HG02943 (cell line): ENCODE data around the gene PPIL6.

Experiments used
- ATAC-seq: cut with Tn5 transposase; IDR thresholded peaks from one replicate; pipeline ENCODE4 v1.9.1; 2021; ENCODE audit warnings: mild to moderate bottlenecking, low read depth, moderate library complexity; ENCODE audit not compliant: unreplicated experiment

PPIL6 gene

GRCh38 chr6:109449795-109450673 is 9.6 kb upstream of the PPIL6 start:
- no peak for ATAC-seq

GRCh38 chr6:109449064-109449794 is 8.8 kb upstream of the PPIL6 start:
- no peak for ATAC-seq

DNA sequence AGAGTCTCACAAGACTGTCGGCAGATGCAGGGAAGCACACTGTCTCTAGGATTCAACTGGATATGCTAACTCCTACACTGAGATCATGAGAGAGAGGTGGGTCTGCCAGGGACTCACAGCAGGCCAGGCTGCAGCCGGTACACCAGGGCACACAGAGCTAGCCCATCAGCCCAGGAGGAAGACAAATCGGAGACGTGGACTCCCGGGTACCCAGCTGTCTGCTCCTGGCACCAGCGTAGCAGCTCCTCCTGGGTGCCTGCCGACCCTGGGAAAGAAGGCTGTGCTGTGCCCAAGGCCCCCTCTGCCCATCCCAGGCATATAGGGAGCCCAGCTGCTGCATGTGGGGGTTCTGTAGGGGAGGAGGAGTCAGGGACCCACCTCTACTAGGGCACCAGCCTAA is 8.2 kb upstream of the PPIL6 start:
- ATAC-seq, result no peak

DNA sequence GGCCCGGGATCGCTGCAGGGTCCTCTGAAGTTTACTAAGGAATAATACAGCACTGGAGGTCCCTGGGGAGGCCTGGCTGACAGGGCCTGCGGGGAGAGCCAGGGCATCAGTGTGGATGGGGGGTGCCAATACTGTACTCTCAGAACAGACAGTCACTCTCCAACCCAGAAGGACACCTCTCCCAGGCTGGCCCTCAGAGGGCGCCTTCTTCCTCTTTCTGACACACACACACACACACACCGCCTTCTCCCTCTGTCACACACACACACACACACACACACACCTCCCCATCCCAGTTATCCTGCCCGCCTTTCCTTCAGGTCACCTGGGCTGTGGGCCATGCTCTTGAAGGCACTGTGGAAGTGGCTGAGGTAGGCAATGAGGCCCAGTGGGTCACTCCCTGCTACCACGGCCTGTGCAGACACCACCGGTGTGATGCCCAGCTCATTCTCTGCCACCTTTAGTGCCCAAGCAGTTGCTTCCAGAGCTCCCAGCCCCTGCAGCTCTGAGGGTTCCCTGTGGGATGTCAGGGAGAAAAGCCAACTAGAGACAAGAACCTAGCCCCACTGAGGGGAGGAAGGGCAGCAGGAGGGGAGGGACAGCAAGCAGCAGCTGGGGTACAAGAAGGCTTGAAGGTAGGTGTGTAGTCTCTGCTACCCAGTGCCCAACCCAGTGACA is 7.6 kb upstream of the PPIL6 start:
- ATAC-seq, result no peak

GRCh38 chr6:109447087-109447486 is 6.7 kb upstream of the PPIL6 start:
- no peak for ATAC-seq

DNA sequence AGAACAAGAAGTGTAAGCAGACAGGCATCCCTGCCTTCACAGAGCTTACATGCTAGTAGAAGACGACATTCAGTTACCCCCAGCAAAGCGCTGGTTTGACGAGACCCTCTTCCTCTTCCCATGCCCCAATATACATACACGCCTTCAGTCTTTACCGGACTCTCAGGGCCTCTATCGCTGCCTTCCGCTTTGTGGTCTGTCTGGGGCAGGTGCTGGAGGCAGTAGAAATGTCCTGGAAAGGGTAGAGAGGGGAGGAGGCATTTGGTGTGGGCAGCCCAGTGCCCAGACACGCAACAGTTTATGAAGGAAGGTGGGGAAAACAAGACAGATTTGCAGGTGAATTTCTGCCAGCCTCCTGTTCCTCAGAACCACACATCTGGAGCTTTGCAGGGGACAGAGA is 6.1 kb upstream of the PPIL6 start:
- ATAC-seq, result no peak

DNA sequence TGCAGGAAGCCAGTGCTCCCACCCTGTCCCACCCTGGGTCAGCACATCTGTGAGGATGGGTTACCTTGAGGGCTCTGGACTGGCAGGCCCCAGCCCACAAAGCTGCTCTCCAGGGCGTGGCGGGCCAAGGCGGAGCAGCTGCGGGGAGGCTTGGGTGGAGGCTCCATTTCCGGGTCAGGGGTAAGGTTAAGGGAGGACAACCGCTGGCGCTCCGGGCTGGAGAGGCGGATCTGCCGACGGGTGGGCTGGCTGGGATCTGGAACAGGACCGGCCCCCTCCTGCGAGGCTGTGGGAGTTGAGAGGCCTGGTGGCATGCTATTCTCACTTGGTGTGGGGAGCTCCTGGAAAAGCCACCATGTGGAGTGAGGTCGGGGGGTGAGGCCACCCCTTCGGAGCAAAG is 5.6 kb upstream of the PPIL6 start:
- no peak for ATAC-seq

DNA sequence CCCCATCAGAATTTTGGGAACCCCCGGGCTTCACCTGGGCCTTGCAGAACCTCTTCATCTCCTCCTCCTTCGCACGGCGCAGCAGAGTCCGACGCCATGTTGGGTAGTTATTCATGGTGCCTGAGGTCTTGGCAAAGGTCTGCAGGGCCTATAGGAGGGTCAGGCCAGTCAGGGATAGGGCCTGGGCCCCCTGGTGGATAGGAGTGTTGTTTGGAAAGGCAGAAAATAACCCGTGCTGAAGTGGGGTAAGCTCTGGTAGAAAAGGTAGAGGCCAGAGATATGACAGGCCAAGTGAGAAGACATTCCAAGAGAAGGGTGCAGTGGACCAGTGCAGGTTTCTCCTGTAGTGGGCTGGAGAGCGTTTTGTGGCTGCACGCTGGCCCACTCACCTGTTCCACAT is 5.0 kb upstream of the PPIL6 start:
- ATAC-seq, result no peak

DNA sequence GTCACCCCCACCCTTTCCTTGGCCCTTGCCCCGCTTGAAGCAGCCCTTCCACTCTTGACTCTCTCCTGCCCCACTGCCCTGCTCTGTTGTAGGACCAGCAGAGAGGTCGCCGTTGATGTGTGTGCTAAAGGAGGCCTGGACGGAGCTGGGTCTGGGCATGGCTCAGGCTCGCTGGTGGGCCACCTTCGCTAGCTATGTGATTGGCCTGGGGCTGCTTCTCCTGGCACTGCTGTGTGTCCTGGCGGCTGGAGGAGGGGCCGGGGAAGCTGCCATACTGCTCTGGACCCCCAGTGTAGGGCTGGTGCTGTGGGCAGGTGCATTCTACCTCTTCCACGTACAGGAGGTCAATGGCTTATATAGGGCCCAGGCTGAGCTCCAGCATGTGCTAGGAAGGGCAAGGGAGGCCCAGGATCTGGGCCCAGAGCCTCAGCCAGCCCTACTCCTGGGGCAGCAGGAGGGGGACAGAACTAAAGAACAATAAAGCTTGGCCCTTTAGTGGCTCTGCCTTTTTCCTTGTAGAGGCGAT is 3.1 kb upstream of the PPIL6 start:
- no peak for ATAC-seq

DNA sequence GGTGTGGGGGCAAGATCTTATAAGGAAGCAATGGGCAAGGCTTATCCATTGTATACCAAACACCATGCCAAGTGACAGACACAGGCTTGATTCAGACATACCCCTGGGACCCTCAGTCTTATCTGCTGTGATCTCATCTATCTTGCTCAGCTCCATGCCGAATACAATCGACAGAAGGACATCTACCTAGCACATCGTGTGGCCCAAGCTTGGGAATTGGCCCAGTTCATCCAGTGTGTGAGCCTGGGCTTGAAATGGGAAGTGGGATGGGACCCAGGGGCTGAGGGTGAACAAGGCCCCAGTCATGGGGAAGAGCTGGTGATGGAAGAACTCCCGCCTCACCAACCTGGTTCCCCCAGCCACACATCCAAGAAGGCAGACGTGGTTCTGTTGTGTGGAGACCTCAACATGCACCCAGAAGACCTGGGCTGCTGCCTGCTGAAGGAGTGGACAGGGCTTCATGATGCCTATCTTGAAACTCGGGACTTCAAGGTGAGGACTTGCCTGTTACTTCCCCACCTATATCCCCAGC is 2.0 kb upstream of the PPIL6 start:
- no peak for ATAC-seq

GRCh38 chr6:109441069-109441816 is 815 bp upstream of the PPIL6 start:
- peak; percentile 27 for ATAC-seq

DNA sequence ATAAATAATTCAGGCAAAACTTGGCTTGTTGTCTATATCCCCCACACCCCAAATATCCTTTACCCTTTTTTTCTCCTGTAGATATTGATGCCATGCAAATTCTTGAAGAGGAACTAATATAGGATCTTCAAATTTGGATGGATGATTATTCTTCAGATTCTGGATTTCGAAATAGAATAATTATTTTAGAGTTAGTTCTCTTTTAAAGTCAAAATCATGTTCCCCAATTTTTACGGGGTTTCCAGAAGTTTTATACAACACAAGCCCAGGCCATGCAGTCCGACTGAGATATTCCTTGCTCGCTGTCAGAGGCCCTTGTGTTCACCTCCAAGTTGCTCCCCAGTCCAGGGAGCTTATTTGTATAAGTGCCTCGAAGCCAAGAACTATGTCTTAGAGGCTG is 4.4 kb downstream of the PPIL6 start:
- no peak for ATAC-seq

GRCh38 chr6:109434456-109434855 is 6.0 kb downstream of the PPIL6 start:
- no peak for ATAC-seq

GRCh38 chr6:109429496-109429895 is 10.9 kb downstream of the PPIL6 start:
- no peak for ATAC-seq

DNA sequence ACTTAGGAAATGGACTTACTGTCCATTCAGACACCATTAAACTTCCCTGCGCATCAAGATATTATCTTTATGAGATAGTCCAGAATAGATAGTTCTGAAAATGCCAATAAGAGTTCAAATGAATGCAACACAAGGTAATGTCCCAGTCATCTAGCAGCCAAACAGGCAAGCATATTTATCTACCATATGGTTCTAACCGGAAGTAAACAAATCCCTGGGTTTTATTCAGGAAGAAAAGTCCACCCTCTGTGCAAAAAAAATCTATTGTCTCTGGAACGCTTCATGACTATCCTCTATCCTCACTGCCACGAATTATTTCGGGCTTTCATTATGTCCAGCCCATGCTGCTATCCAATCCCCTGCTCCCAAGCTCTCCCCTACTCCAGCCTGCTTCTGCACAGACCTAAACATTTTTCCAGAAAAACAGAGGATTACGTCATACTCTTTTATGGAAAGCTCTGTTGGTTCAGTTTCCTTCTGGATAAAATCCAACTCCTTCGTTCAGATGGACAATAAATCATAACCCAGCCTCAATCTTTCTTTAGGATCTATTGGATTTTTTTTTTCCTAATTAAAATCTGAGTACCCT is 11.4 kb downstream of the PPIL6 start:
- ATAC-seq, result no peak

DNA sequence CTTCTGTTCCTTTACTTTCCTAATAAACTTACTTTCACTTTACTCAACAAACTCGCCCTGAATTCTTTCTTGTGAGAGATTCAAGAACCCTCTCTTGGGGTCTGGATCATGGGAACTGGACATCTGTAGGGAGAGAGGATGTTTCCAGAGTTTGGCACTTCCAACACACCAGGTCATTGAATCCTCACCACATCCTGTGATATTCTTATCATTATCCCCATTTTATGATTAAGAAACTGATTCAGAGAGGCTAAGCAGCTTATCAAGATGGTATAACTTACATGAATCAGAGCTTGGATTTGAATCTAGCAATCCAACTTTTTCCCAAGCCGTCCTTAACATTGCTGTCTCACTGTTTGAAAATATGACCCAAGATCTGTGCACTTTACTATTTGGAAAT is 15.5 kb downstream of the PPIL6 start:
- no peak for ATAC-seq

DNA sequence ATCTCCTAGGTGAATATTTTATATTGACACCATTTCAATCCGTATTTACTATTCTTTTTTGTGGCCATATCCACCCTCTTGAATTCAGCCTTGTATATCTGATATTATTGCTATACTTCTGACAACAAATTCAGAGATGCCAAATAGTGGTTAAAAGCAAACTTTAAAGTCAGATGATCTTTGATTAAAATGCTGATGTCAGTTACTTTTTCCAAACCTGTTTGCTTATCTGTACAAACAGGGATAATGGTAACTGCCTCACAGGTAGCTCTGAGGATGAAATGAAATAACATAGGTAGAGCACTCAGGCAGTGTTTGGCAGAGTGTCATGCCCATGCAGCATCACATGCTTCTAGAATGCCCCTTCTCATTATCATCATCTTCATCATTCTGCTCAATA is 19.2 kb downstream of the PPIL6 start:
- no peak for ATAC-seq

- no peak for ATAC-seq
Observed at GRCh38 chr6:109420751-109421150, 19.7 kb downstream of the PPIL6 start.

- ATAC-seq, result no peak
Observed at GRCh38 chr6:109417646-109418045, 22.8 kb downstream of the PPIL6 start.

GRCh38 chr6:109411034-109411433 is 29.4 kb downstream of the PPIL6 start:
- ATAC-seq, result no peak
